HG02885 (cell line): Measurements from ENCODE around the gene RCAN1.
"Not testable (repeated sequence)": the region's sequence is repeated elsewhere in the genome, so short reads cannot be mapped to it uniquely, and the experiment has no call there.

Experiments used
- ATAC-seq: cut with Tn5 transposase; IDR thresholded peaks from one replicate; pipeline ENCODE4 v1.9.1; 2021; ENCODE audit warnings: mild to moderate bottlenecking; ENCODE audit not compliant: unreplicated experiment, poor library complexity

RCAN1 gene

DNA sequence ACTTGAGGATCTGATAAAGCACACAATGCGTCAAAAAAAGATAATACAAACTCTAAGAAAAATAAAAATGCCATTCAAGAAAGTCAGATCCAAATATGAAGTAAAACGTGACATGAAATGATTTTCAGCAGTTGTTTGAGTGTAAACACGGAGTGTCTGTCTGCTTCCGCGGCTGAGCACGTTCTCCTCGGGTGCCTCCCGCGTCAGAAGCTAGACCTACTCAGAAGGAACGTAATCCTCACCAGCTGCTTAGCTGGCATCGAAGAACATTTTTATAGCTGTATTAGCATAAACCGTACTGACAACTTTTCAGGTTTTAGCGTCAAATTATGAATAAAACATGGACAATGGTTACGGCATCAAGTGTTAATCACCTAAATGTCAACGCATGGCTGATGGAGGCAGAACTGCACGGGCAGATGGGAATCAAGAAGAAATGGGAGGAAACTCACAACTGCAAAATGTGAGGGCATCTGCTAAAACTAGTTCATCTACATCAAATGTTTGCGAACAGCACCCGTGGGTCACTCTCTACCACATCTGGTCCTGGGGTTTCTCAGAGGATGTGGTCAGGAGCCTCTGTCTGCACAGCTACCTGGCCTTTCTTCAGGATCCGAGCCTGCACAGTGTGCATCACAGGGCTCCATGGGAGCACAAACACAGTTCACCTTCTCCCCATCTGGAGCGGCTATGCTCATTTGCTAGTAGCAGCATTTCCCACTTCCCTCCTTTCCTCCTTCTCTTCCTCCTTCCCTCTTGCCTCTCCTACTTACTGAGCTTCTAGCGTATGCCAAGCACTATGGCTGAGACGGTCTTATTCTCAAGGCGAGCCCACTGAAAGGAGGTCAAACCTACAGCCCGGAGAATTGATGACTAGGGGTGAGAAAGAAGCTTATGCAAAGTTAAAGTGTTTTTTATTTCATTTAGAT, 40.0 kb downstream of the RCAN1 start:
- no peak for ATAC-seq

GRCh38 chr21:34571994-34572393, 42.9 kb downstream of the RCAN1 start:
- ATAC-seq = no peak

DNA sequence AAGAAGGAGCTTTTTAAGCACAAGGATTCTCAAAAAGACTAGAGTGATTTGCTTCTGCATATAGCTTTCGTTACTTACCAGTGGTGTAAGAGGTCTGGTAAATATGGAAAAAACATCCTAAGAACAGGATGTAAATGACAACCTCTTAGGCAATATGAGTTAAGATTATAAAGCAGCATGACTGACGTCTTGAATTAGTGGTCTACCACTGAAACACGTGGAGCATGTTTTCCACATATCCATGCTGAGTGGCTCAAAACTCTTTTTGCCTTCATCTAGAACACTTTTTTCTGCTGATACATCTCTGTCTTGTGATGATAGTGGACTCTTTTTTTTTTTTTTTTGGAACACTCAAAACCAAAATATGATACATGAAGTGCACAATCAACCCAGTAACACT, 44.6 kb downstream of the RCAN1 start:
- ATAC-seq = no peak

- no peak for ATAC-seq
These were observed 45.4 kb downstream of the RCAN1 start for GRCh38 chr21:34569381-34569979.

DNA sequence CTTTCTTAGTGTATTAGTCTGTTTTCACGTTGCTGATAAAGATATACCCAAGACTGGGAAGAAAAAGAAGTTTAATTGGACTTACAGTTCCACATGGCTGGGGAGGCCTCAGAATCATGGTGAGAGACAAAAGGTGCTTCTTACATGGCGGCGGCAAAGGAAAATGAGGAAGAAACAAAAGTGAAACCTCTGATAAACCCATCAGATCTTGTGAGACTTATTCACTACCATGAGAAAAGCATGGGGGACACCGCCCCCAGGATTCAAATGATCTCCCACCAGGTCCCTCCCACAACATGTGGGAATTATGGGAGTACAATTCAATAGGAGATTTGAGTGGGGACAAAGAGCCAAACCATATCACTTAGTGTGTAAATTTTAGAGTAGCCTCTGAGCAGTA, 46.1 kb downstream of the RCAN1 start:
- not testable (repeated sequence) for ATAC-seq

GRCh38 chr21:34567604-34568155, 47.2 kb downstream of the RCAN1 start:
- no peak for ATAC-seq

DNA sequence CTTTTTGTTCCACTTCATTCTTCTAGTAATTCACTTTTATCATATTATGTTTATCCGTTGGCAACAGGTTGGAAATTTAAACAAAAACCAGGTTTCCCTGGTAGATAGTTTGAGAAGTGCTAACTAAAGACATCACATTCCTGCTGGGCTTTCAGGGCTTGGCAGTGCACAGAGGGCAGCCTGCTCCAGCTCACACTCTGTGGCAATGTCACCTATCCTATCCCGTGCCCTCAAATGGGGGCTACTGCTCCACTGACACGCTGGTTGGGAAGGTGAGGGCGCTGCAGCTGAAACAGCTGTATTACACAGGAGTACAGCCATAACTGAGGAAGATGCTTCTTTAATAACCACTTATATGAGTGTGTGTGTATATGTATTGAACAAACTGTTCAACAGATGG, 49.7 kb downstream of the RCAN1 start:
- no peak for ATAC-seq

GRCh38 chr21:34563370-34563769, 51.5 kb downstream of the RCAN1 start:
- ATAC-seq = not testable (repeated sequence)

GRCh38 chr21:34561806-34562205, 53.1 kb downstream of the RCAN1 start:
- ATAC-seq = no peak

- no peak for ATAC-seq
These were observed 54.3 kb downstream of the RCAN1 start for GRCh38 chr21:34560609-34561008.

GRCh38 chr21:34560021-34560420, 54.9 kb downstream of the RCAN1 start:
- no peak for ATAC-seq

GRCh38 chr21:34559089-34559631, 55.8 kb downstream of the RCAN1 start:
- ATAC-seq = no peak

- ATAC-seq = no peak
These were observed 56.7 kb downstream of the RCAN1 start for GRCh38 chr21:34558166-34558565.

DNA sequence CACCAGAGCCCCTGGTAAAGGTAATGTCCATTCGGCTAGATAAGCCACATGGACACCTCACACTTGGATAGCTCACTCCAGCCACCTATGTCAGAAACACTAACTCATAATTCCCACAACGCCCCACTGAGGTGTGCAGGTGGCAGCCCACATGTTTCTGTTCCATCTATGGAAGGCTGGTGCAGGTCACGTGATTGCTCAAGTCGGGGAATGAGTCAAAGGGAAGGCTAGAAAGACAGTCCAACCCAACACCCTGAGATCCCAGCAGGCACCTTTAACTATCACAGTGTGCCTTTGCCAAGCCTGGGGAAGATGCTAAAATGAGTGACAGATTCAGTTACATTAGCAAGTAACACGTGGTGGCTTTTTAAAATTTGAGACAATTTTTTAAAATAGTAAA, 57.7 kb downstream of the RCAN1 start:
- ATAC-seq = no peak

GRCh38 chr21:34554670-34555069, 60.2 kb downstream of the RCAN1 start:
- ATAC-seq = not testable (repeated sequence)

DNA sequence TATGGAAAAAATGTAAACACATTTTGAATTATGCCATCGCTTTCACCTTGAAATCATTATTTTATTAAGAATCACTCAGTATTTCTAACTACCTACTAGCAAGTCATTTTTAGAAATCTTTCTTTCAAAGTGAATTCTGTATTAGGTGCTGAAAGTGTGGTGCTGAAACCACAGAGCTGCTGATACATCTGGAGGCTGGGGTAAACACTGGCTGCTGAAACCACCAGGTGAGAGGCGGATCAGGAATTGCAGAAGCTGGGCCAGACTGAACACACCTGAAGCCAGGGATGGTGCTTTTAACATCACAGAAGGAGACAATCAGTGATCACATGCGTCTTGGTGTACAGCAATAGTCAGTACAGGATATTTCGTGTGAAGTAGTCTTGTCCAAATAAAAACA, 60.7 kb downstream of the RCAN1 start:
- ATAC-seq = no peak

- no peak for ATAC-seq
These were observed 61.6 kb downstream of the RCAN1 start for GRCh38 chr21:34553151-34553952.

GRCh38 chr21:34552360-34553098, 62.4 kb downstream of the RCAN1 start:
- ATAC-seq = no peak

- ATAC-seq = no peak
These were observed 64.6 kb downstream of the RCAN1 start for GRCh38 chr21:34550182-34550799.
